EL (cell line): ENCODE results near the gene TTC13.
A peak's percentile ranks its signal among the peaks of the same experiment; 100 is the strongest.

Experiments used
- DNase-seq: peaks from one replicate; pipeline ENCODE4 v3.0.0-alpha.2; 2016

TTC13 gene

GRCh38 chr1:230943048-230943593, 35.5 kb downstream of the TTC13 start:
- no peak for DNase-seq

GRCh38 chr1:230940848-230941247, 37.8 kb downstream of the TTC13 start:
- DNase-seq = peak; percentile 25

DNA sequence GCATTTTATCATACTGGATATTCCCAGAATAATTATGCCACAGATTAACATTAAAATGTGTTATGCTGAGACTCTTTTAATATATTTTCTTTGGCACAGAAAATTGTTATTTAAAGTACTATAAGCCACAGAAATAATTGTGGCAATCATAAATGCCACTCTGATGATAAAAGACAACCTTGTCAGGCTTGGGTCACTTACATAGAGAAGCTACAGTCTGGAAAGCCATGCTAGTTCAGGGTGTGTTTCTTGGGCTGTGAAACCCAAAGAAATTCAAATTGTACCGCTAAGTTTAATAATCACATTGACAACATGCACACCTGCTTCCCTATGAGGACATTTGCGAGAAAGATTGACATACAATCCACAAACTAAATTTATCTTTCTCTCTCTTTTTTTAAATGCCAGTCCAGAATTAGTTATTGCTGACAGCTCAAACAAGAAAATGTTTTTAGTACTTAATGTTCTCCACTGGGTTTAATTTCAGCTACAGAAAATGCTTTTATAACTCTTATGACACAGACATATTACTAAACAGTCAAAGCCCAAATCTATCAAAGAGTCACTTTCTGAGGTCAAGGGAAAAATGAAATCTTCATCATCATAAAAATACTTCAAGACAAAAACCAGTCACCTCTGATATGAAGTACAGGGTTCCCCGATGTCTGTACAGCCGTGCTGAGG, 38.7 kb downstream of the TTC13 start:
- peak; percentile 21 for DNase-seq

GRCh38 chr1:230938924-230939368, 39.7 kb downstream of the TTC13 start:
- DNase-seq = no peak

GRCh38 chr1:230937371-230937770, 41.3 kb downstream of the TTC13 start:
- DNase-seq = peak; percentile 45

- DNase-seq = no peak
Measured at GRCh38 chr1:230936475-230936874, 42.2 kb downstream of the TTC13 start.

DNA sequence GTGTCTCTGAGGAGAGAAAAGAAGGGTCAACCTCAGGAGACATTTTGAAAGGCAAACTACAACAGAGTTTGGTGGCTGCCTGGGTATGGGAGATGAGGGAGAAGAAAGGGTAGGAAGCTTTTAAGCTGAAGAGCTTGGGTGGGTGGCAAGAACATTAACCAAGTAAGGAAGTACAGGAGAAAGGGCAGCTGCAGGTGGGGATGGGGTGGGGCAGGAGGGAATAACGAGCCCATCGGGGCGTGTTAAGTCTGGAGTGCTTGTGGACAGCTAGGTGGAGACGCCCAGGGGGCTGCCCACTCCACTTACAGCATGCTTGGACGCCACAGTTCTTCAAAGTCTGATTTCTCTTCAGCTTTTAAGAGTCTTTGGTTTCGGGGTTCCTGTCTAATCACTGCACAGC, 42.8 kb downstream of the TTC13 start:
- no peak for DNase-seq

DNA sequence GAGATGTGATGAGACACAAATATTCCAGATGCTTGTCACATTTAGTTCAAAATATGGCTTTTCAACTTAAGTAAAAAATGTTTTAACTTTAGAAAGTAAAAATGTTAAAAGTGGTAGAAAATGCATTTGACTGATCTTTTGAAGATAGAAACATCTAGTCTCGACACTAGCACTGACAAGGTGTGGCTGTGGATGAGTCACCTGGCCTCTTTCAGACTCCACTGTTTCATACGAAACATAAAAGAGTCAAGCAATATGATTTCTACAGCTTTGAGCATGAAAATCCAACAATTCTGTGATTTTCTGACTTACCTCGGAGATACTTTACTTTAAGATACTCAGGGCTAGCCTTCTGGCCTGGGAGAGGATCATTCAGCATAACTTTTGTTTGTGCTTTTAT, 47.7 kb downstream of the TTC13 start:
- no peak for DNase-seq

GRCh38 chr1:230926182-230926581, 52.5 kb downstream of the TTC13 start:
- no peak for DNase-seq

DNA sequence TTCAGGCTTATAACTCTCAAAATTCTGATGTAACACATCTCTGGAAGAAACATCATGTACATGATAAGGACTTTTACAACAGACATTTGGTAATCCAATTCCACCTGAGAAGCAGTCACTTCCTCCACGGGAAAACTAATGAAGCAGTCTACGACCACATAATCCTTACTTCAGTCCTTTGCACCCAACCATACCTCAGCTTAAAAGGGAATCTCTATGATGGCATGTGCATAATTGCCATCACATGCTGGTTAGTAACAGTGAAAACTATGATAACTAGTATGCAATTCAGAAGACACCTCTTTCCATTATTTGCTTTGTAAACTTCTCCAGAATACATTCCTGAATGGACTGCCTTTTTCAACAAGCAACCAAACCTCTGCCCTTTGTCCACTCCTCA, 53.1 kb downstream of the TTC13 start:
- DNase-seq = no peak

GRCh38 chr1:230923176-230923575, 55.5 kb downstream of the TTC13 start:
- no peak for DNase-seq

- no peak for DNase-seq
Measured at GRCh38 chr1:230922620-230923019, 56.0 kb downstream of the TTC13 start.

GRCh38 chr1:230919207-230919606, 59.5 kb downstream of the TTC13 start:
- no peak for DNase-seq

GRCh38 chr1:230917284-230918135, 61.2 kb downstream of the TTC13 start:
- peak; percentile 68 for DNase-seq

- DNase-seq = no peak
Measured at GRCh38 chr1:230916587-230917283, 61.9 kb downstream of the TTC13 start.

DNA sequence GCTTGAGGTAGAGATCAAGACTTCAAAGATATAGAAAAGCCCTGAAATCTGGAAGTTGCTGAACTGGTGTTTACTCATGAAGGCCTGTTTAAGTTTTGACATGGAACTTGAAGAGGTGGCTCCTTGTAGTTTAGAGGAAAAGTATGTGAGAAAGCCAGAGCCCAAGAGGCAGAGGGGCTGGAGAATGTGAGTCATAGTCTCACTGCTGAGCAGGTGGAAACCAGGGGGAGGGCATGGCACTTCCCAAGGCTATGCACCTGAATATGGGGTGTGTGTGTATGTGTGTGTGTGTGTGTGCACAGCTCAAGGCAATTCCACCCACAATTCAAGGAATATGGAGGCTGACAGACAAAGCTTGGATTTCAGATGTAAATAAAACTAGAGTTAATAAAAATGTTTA, 63.6 kb downstream of the TTC13 start:
- no peak for DNase-seq

GRCh38 chr1:230913496-230913895, 65.2 kb downstream of the TTC13 start:
- peak; percentile 51 for DNase-seq

DNA sequence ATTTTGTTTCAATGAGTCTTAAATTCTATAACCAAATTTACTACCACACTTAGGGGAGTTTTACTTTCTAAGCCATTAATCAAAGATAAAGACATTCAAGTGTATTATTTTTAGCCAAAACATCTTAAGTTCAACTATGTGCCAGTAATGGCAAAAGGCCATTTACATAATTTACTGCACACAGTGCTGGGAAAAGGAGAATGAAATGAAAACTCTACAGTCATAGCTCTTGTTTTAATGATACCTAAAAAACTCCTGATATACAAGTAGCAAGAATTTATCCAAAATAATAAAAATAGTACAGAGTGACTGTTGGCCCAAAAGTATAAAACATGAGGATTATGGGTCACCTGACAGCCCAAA, 67.9 kb downstream of the TTC13 start:
- no peak for DNase-seq

DNA sequence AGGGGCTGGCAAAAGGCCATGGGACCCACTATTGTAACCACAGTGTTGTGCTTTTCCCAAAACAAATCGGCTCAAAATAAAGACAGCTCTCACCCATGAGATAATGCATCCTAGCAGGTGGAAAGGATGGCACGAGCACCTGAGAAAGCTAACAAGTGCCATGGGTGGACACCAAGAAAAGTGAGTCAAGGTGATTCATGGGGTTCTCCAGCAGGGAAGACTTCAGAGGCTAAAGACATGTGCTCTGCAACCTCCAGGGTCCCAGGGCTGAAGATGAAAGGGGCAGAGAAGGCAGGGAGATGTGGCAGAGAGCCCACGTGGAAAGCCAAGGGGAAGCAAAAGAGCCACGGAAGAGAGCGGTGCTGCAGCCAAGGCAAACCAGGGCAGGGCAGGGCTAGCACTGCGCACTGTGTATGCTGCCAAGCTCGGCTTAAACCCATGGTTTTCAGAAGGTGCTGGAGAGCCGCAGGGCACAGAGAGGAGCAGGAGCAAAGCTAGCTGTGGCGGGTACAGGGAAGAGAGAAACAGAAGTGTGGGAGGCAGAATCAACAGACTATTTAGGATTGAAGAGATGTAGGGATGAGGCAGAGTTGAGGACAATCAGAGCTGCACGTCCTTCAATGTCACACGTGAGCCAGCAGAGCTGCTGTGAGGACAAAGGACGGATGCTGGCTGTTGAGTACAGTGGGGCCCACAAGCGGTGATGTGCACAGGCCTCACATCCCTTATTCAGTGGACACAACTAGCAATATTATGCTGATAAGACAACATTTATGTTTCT, 68.5 kb downstream of the TTC13 start:
- DNase-seq = no peak

DNA sequence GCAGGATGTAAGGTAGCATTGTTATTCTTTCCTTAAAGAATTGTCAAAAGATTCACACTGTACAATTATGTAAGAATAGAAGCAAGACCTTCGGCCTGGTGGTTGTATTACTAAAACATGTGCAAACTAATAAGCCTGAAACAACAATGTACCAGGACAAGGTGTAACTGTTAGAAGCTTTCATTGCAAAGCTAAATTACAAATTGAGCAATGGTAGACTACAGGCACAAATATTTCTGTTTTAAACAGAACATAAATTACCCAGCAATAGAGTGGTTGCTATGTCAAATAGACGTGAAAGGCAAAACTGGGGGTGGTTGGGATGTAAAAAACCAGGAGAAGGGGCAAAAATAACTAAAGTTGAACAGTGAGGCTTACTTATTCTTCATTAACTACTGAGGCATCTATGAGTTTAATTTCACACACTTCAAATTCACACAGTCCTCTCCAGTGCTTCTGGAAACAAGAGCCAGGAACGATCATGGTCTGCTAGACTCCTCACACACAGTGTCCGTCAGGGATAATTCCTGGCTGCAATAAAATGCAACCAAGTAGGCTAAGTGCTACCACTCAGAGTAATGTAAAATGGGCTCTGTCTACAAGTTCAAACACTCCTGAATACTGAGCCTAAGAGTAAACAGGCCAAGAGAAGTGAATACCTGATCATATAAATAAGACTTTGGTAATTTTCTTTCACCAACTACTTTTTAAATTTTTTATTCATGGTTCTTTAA, 71.0 kb downstream of the TTC13 start:
- DNase-seq = no peak

DNA sequence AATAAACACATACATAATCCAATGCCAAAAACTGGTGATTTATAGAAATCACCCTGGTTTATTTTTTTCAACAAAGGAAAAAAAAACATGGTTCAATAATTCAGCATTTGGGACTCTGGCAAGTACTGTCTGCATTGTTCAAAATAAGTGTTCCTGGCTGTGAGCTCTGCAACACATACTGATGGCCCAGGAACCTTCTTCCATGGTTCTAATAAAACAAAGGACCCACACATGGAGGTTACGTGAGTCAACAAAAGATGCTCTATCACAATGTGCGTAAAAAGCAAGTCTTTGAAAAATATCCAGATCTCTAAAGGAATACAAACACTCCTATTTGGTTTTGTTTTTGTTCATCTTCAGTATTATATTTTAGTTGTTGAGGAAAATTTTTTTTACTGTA, 72.4 kb downstream of the TTC13 start:
- DNase-seq = no peak

GRCh38 chr1:230905733-230906132, 72.9 kb downstream of the TTC13 start:
- no peak for DNase-seq
